ENCODE results near the gene MAPK8IP2.
A peak's percentile ranks its signal among the peaks of the same experiment; 100 is the strongest.

MAPK8IP2 gene

DNA sequence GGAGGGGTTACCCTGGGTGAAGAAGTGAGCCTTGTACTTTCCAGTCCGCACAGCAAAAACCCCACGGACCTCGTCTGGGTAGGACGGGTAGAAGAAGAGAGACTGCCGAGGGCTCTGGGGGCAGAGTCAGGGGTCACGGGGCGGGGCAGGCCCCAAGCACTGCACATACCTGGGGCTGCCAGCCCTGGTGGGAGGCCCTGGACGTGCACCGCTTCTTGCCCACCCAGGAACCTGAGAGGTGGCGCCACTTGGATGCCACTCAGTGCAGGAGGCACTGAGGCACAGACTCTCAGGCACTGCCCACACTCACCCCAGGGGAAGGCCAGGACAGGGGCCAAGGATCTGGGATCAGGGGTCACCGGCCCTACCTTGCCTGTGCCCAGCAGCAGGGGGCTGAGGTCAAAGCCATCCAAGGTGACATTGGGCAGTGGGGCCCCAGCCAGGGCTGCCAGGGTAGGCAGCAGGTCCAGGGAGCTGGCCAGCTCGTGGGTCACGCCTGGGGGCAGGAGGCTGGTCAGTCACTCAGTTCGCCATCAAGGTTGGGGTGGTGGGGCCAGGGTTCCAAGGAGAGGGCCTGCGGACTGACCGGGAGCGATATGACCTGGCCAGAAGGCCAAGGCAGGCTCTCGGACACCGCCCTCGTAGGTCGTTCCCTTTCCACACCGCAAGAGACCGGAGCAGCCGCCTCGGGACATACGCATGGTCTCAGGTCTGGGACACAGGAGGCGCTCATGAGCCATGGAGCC, 25.1 kb downstream of the MAPK8IP2 start:
- TF ChIP-seq, protein P1, sequence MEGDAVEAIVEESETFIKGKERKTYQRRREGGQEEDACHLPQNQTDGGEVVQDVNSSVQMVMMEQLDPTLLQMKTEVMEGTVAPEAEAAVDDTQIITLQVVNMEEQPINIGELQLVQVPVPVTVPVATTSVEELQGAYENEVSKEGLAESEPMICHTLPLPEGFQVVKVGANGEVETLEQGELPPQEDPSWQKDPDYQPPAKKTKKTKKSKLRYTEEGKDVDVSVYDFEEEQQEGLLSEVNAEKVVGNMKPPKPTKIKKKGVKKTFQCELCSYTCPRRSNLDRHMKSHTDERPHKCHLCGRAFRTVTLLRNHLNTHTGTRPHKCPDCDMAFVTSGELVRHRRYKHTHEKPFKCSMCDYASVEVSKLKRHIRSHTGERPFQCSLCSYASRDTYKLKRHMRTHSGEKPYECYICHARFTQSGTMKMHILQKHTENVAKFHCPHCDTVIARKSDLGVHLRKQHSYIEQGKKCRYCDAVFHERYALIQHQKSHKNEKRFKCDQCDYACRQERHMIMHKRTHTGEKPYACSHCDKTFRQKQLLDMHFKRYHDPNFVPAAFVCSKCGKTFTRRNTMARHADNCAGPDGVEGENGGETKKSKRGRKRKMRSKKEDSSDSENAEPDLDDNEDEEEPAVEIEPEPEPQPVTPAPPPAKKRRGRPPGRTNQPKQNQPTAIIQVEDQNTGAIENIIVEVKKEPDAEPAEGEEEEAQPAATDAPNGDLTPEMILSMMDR (IDR thresholded peaks at IDR 0.05; ENCODE audit: extremely low read depth, missing control alignments): no peak
- DNase-seq (ENCODE audit: low spot score): no peak

DNA sequence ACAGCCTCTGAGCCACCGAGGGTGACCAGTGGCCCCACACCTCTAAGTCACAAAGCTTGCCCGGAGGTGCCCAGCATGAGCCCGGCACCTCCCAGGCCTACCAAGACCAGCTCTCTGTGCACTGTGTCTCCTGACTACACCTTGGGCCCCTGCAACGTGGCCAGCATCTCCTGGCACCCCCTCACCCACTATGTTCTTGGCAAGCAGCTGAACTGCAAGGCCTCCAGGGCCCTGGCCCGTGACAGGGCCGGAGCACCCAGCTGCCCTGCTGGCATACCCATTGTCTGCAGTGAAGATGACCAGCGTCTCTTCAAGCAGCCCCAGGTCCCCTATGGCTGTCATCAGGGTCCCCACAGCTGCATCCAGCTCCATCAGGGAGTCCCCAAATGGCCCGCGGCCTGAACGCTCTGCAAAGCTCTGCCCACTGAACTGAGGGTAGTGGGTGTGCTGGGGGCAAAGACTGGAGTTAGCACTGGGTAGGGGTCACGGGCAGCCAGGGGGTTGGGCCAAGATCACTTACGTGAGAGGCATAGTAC, 25.8 kb downstream of the MAPK8IP2 start:
- no peak for DNase-seq (ENCODE audit: low spot score)
- TF ChIP-seq, protein P1 (IDR thresholded peaks at IDR 0.05; ENCODE audit: extremely low read depth, missing control alignments): no peak

DNA sequence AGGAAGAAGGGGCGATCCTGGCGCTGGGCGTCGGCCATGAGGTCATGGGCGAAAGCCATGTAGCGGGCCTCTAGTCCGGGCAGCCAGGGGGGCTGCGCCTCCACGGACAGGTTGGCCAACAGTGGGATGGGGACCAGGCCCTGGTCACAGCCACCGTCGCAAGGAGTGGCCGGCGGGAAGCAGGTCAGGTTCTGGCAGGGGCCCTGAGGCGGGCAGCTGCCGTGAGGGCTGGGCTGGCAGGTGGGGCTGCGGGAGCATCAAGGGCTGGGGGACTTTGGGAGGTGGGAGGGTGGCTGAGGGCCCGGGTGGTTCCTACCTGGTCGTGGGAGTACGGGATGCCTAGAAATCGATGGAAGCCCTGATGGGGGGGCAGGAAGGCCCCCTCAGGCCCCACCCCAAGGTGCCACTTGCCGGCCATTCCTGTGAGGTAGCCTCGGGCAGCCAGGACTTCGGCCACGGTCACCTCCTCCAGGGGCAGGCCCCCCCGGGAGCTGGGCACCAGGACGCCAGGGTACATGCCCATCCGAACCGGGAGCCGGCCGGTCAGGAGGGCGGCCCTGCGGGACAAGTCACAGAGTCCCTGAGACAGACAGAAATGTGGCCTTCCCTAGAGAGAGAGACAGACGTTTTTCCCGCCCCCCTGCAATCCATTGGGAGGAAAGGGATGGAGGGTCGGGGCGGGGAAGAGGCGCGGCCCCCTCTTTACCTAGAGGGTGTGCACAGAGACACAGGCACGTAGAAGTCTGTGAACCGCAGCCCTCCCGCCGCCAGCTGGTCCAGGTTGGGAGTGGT, 26.5 kb downstream of the MAPK8IP2 start:
- DNase-seq (ENCODE audit: low spot score): no peak
- TF ChIP-seq, protein P1 (IDR thresholded peaks at IDR 0.05; ENCODE audit: extremely low read depth, missing control alignments): no peak

DNA sequence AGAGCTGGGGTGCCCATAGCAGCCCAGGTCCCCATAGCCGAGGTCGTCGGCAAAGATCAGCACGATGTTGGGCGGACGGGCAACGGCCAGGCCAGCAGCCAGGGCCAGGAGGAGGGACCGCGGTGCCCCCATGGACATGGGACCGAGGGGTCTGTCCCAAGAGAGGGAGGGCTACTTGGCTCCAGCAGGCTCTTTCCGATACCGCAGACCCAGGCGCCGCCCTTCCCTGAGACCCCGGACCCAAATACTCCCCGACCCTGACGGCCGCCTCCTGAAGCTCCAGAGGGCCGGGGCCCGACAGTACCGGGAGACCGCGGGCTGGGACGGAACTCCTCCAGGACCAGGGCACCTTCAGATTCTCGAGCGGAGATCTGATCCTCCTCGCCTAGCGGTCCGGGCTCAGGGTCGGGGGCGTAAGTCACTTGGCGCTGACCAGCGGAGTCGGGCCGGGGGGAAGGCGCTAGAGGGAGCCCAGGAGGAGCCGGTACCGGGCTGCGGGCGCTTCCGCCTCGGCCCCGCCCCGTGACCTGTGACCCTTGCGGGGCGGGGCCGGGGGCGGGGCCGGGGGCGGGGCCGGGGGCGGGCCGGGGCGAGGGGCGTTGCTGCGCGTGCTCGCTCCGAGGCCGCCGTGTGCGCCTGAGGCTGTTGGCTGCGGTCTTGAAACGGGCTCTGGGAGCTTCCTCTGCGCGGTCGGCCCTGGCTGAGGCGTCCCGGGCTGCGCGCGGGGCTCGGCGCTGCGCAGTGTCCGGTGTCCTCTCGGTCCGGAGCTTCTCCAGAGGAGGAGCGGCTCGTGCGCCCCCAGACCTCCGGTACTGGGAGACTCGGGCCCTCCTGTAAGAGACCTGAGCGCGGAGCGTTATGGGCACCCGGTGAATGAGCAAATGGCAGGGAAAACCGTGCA, 27.3 kb downstream of the MAPK8IP2 start, which contains the start of gene ARSA:
Gene ARSA, minus strand, starts transcription at position 511 of the 901 bp plus-strand sequence. Its CDS starts 373 bp downstream, at position 138.
- peak; percentile 94 for DNase-seq (ENCODE audit: low spot score)

DNA sequence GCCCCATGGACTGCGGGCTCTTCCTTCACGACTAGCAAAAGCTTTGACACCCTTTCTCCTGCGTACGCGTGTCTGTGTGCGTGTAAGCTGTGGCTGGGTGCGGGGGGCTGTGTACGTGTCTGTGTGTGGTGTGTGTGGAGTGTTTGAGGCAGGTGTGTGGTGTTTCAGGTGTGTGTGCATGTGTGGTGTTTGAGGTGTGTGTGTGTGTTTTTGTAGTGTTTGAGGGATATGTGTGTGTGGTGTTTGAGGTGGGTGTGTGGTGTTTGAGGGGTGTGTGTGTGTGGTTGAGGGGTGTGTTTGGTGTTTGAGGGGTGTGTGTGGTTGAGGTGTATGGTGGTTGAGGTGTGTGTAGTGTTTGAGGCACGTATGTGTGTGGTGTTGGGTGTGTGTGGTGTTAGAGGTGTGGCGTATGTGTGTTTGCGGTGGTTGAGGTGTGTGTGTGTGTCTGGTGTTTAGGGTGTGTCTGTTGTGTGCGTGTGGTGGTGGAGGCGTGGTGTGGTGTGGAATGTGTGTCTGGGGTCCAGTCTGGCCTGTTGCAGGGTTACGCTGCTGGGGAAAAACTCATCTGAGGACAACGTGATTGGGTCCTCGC, 28.0 kb downstream of the MAPK8IP2 start:
- no peak for DNase-seq (ENCODE audit: low spot score)
- TF ChIP-seq, protein P1 (IDR thresholded peaks at IDR 0.05; ENCODE audit: extremely low read depth, missing control alignments): no peak

More for the DNA sequence above, 27.3 kb downstream of the MAPK8IP2 start, which contains the start of gene ARSA:
- TF ChIP-seq, protein P1 (IDR thresholded peaks at IDR 0.05; ENCODE audit: extremely low read depth, missing control alignments): peak; percentile 15

DNA sequence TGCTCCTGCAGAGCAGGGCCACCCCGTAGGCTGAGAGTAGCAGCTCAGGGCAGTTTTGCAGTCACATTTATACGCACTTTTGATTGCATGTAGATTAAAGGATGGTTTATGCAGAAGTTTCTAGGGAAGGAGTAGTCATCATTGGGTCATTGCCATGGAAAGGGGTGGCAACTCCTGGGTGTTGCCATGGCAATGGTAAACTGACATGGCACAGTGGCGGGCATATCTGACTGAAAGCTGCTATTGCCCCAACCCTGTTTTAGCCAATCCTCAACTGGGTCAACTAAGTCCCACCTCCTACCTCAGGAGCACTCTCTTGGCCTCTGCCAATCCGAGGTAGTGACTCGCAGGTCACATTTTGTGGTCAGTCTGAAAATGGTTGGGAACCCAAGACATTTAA, 29.8 kb downstream of the MAPK8IP2 start:
- TF ChIP-seq, protein P1 (IDR thresholded peaks at IDR 0.05; ENCODE audit: extremely low read depth, missing control alignments): no peak
- no peak for DNase-seq (ENCODE audit: low spot score)
